IMR-90 (cell line): ENCODE data around the gene PPM1M. TPM values are rescaled to one million over a fixed set of nuclear protein-coding genes. Genes with fewer than 3 reads are reported as not detected.

Experiments
- ATAC-seq: fragments of 200-7000 bp; cut with Tn5 transposase; 2 replicates; pipeline ENCODE4 v1.9.1; 2020; ENCODE audit warnings: low read depth, mild to moderate bottlenecking, moderate library complexity
- BruUV-seq: library from RNA; stranded (reverse); fragments of 400-500 nt; replicated peaks from 2 replicates; lab custom pipeline; 2021; lab: Mats Ljungman, UMichigan
- CTCF ChIA-PET: fragments of 300-600 bp; formaldehyde crosslinking; extraction: SDS; loops from one replicate; lab custom pipeline; 2021; ENCODE audit warnings: antibody characterized with exemption; lab: Yijun Ruan, JAX
- POLR2A ChIA-PET: fragments of 300-600 bp; sonication (Branson Sonifier 250); formaldehyde crosslinking; loops from one replicate; lab custom pipeline; 2022; ENCODE audit warnings: antibody characterized with exemption; ENCODE audit not compliant: unreplicated experiment; lab: Charles Lee
- DNase-seq: peaks from one replicate; pipeline ENCODE4 v3.0.0; 2013
- H2AFZ ChIP-seq: replicated peaks from 2 replicates; pipeline ENCODE3; 2013; ENCODE audit warnings: low read length, mild to moderate bottlenecking; ENCODE audit not compliant: poor library complexity
- H2AK5ac ChIP-seq: 2 replicates; pipeline ENCODE4 v1.6.1; 2013; ENCODE audit warnings: low read depth, low read length, inconsistent platforms
- H2AK9ac ChIP-seq: replicated peaks from 2 replicates; pipeline ENCODE3; 2013; ENCODE audit warnings: mild to moderate bottlenecking, low read depth, low read length, moderate library complexity; ENCODE audit not compliant: poor library complexity
- H2BK120ac ChIP-seq: 2 replicates; pipeline ENCODE4 v1.6.1; 2013; ENCODE audit warnings: low read depth, low read length, inconsistent platforms
- H2BK15ac ChIP-seq: 3 replicates; pipeline ENCODE4 v1.6.1; 2013; ENCODE audit warnings: low read depth, low read length, inconsistent platforms
- H2BK20ac ChIP-seq: 2 replicates; pipeline ENCODE4 v1.6.1; 2013; ENCODE audit warnings: low read depth, mild to moderate bottlenecking, inconsistent platforms, low read length, moderate library complexity
- H2BK5ac ChIP-seq: 2 replicates; pipeline ENCODE4 v1.6.1; 2013; ENCODE audit warnings: mild to moderate bottlenecking, low read depth, low read length, inconsistent platforms; ENCODE audit not compliant: poor library complexity, severe bottlenecking
- H3K14ac ChIP-seq: replicated peaks from 2 replicates; pipeline ENCODE4 v1.6.1; 2013; ENCODE audit warnings: low read depth, low read length, inconsistent platforms
- H3K18ac ChIP-seq: 2 replicates; pipeline ENCODE4 v1.6.1; 2013; ENCODE audit warnings: low read depth, low read length, control low read depth
- H3K23ac ChIP-seq: 2 replicates; pipeline ENCODE4 v1.6.1; 2013; ENCODE audit warnings: low read depth, low read length, inconsistent platforms
- H3K27ac ChIP-seq: 2 replicates; pipeline ENCODE4 v1.5.1; 2013; ENCODE audit warnings: mild to moderate bottlenecking, control low read depth, low read length; ENCODE audit not compliant: insufficient read depth
- H3K27me3 ChIP-seq: 2 replicates; pipeline ENCODE4 v1.6.1; 2013; ENCODE audit warnings: low read length; ENCODE audit not compliant: control insufficient read depth, insufficient read depth
- H3K36me3 ChIP-seq: 2 replicates; pipeline ENCODE4 v1.6.1; 2013; ENCODE audit warnings: low read length, mixed read lengths; ENCODE audit not compliant: control insufficient read depth, insufficient read depth
- H3K4ac ChIP-seq: 2 replicates; pipeline ENCODE4 v1.6.1; 2013; ENCODE audit warnings: low read depth, low read length, inconsistent platforms
- H3K4me1 ChIP-seq: 2 replicates; pipeline ENCODE4 v1.6.1; 2013; ENCODE audit warnings: low read length, mixed read lengths; ENCODE audit not compliant: control insufficient read depth, insufficient read depth
- H3K4me2 ChIP-seq: 2 replicates; pipeline ENCODE4 v1.6.1; 2013; ENCODE audit warnings: low read depth, mild to moderate bottlenecking, control low read depth, low read length, moderate library complexity
- H3K4me3 ChIP-seq: 2 replicates; pipeline ENCODE4 v1.5.1; 2013; ENCODE audit warnings: low read depth, mild to moderate bottlenecking, control low read depth, low read length, moderate library complexity; ENCODE audit not compliant: insufficient read depth
- H3K56ac ChIP-seq: 2 replicates; pipeline ENCODE4 v1.6.1; 2013; ENCODE audit warnings: low read length, inconsistent platforms; ENCODE audit not compliant: insufficient read depth; ENCODE audit errors: extremely low read depth
- H3K79me1 ChIP-seq, 2 experiments: 2 replicates each; pipeline ENCODE4 v1.6.1; 2013; ENCODE audit warnings: low read length in 2 of 2, inconsistent platforms in 1 of 2, low read depth in 1 of 2
- H3K9ac ChIP-seq: 2 replicates; pipeline ENCODE4 v1.6.1; 2013; ENCODE audit warnings: low read depth, low read length, control low read depth
- H3K9me1 ChIP-seq: 2 replicates; pipeline ENCODE4 v1.6.1; 2013; ENCODE audit warnings: low read length, inconsistent platforms; ENCODE audit not compliant: insufficient read depth
- H3K9me3 ChIP-seq: 2 replicates; pipeline ENCODE4 v1.6.1; 2013; ENCODE audit warnings: low read length; ENCODE audit not compliant: control insufficient read depth, insufficient read depth
- H4K20me1 ChIP-seq: 2 replicates; pipeline ENCODE4 v1.6.1; 2013; ENCODE audit warnings: low read length, inconsistent platforms; ENCODE audit not compliant: insufficient read depth
- H4K5ac ChIP-seq: 2 replicates; pipeline ENCODE4 v1.6.1; 2013; ENCODE audit warnings: mild to moderate bottlenecking, low read depth, low read length, control low read depth
- H4K8ac ChIP-seq, 2 experiments: 2 replicates each; pipeline ENCODE4 v1.6.1; 2013; ENCODE audit warnings: low read depth in 2 of 2, low read length in 2 of 2, control low read depth in 1 of 2, inconsistent platforms in 1 of 2
- H4K91ac ChIP-seq: 2 replicates; pipeline ENCODE4 v1.6.1; 2013; ENCODE audit warnings: low read depth, low read length, inconsistent platforms; ENCODE audit not compliant: insufficient read depth
- BHLHE40 ChIP-seq: fragments of 150-350 bp; IDR thresholded peaks from 2 replicates; pipeline ENCODE4 v1.6.1; 2016; ENCODE audit warnings: mild to moderate bottlenecking, low read depth, low read length
- CEBPB ChIP-seq: IDR thresholded peaks from 2 replicates; pipeline ENCODE4 v1.6.1; 2012; ENCODE audit warnings: low read depth, low read length, improper control_type of control experiment
- FOS ChIP-seq: fragments of 150-350 bp; IDR thresholded peaks from 2 replicates; pipeline ENCODE4 v1.6.1; 2016; ENCODE audit warnings: low read depth, low read length
- MAFK ChIP-seq: IDR thresholded peaks from 2 replicates; pipeline ENCODE4 v1.6.1; 2012; ENCODE audit warnings: low read depth, low read length, improper control_type of control experiment
- MXI1 ChIP-seq: IDR thresholded peaks from 2 replicates; pipeline ENCODE4 v1.6.1; 2012; ENCODE audit warnings: low read depth, mild to moderate bottlenecking, low read length, moderate library complexity, borderline replicate concordance
- RAD21 ChIP-seq: IDR thresholded peaks from 2 replicates; pipeline ENCODE4 v1.6.1; 2012; ENCODE audit warnings: low read length, improper control_type of control experiment
- RFX5 ChIP-seq: IDR thresholded peaks from 2 replicates; pipeline ENCODE4 v1.8.0; 2012; ENCODE audit warnings: low read depth, mild to moderate bottlenecking, low read length, moderate library complexity
- USF2 ChIP-seq: fragments of 150-350 bp; IDR thresholded peaks from 2 replicates; pipeline ENCODE4 v1.6.1; 2017; ENCODE audit warnings: mild to moderate bottlenecking, antibody characterized with exemption, low read length, low read depth
- WGBS, 2 experiments: methylation state at CpG; one replicate each; pipeline versions ENCODE4 v1.1.5 to v1.1.7; 2013; ENCODE audit warnings: missing lambda C conversion rate in 2 of 2; ENCODE audit not compliant: insufficient read length in 1 of 2; ENCODE audit errors: extremely low coverage in 2 of 2; 5-methylcytosine and 5-hydroxymethylcytosine counted together
- dilution Hi-C: fragments of 300-500 bp; cut with HindIII; formaldehyde crosslinking; loops from one replicate; pipeline ENCODE4 v1.14.3; 2018; ENCODE audit warnings: low sequenced_read_pairs; ENCODE audit not compliant: unreplicated experiment
- in situ Hi-C: fragments of 300-500 bp; cut with MboI; formaldehyde crosslinking; loops from 3 replicates; pipeline ENCODE4 v1.14.3; 2019; ENCODE audit warnings: low sequenced_read_pairs, inconsistent platforms, mixed read lengths
- intact Hi-C: fragments of 100-400 bp; cut with micrococcal nuclease; formaldehyde crosslinking; loops from 2 replicates; pipeline ENCODE4 v1.10.0; 2022
- polyA plus RNA-seq, 3 experiments: library from polyadenylated mRNA; depleted of rRNA; stranded (reverse); fragments of >200 nt; gene quantifications; 2 replicates each; pipeline ENCODE4 v1.2.3, GENCODE V29; 2012; ENCODE audit warnings: low replicate concordance in 1 of 3
- total RNA-seq: library from RNA; depleted of rRNA; stranded (reverse); fragments of >200 nt; gene quantifications from 2 replicates; pipeline ENCODE4 v1.2.3, GENCODE V29; 2012

PPM1M gene
- total and polyA plus RNA-seq, 2 of the 4 experiments (the other 2 are of a cell fraction): 12.2 to 18.1 TPM

GRCh38 chr3:52240059-52240885 lies 5.3 kb upstream of the PPM1M start:
- Histone ChIP-seq H3K36me3 (peaks cover 3% of the 10 kb centered on the region; the same call in 1 of the 2 replicates), H2BK20ac (peak overlapping the region; percentile 52), H2BK120ac (peak overlapping the region; percentile 79), H2BK15ac (peak overlapping the region; percentile 27; the same call in 1 of the 3 replicates), H3K9me1 (peaks cover 37% of the 10 kb centered on the region), H2BK5ac (peak overlapping the region; percentile 73), H3K4me1 (peaks cover 35% of the 10 kb centered on the region), H3K9me3 (0 out of 2 replicates have a peak, but pooled peaks cover 1% of the 10 kb centered on the region), H4K8ac (peak overlapping the region; percentile 47 to 81; a peak in 3 of 4 replicates), H3K9ac (peak overlapping the region; percentile 31), H2AK5ac (peak overlapping the region; percentile 99), H3K27me3 (no peaks in the 10 kb centered on the region), H2AFZ (peak overlapping the region; percentile 74), H3K27ac (peak overlapping the region; percentile 79), H2AK9ac (peak overlapping the region; percentile 94), H3K4ac (peak overlapping the region; percentile 97), H3K14ac (peak overlapping the region; percentile 85), H3K18ac (peak overlapping the region; percentile 14; the same call in 1 of the 2 replicates), H3K23ac (peak overlapping the region; percentile 65; the same call in 1 of the 2 replicates), H3K56ac (no peak overlapping the region; the same call in 1 of the 2 replicates), H4K5ac (peak overlapping the region; percentile 19; the same call in 1 of the 2 replicates), H3K79me1 (peaks cover 21 to 73% of the 10 kb centered on the region in 2 experiments), H3K4me2 (peak overlapping the region; percentile 0; the same call in 1 of the 2 replicates), H4K20me1 (peaks cover 20% of the 10 kb centered on the region), H3K4me3 (no peak overlapping the region), H4K91ac (peak overlapping the region; percentile 83)
- CTCF ChIA-PET: interaction anchor here (0.5 to 0.7 kb wide), 3 partner anchors 17 to 1046 kb away, joined by 3 read pairs; no protein-coding TSS in a partner anchor
- ATAC-seq: peak; percentile 30
- DNase-seq: peak; percentile 98
- BruUV-seq: no TSS peak
- POLR2A ChIA-PET: no interaction called here
- dilution Hi-C loops: no loop called here
- TF ChIP-seq BHLHE40 (peak; percentile 31; the same call in 1 of the 2 replicates), CEBPB (peak; percentile 69), MXI1 (0 out of 2 replicates have a peak, but pooled peaks have one; percentile 19), FOS (peak; percentile 45; the same call in 1 of the 2 replicates), USF2 (peak; percentile 83), RFX5 (0 out of 2 replicates have a peak, but pooled peaks have one; percentile 13), MAFK (no peak; the same call in 1 of the 2 replicates), RAD21 (no peak)
- WGBS, 2 experiments: 100% methylated on average over 1 of the region's 1 CpG; no CpG with 5 or more reads in 1 of the 2 experiments
- intact Hi-C loops: no loop called here
- in situ Hi-C loops: no loop called here
